HG02840 (cell line): ENCODE measurements around the gene HSPA1A.
"Not testable (repeated sequence)": the region's sequence is repeated elsewhere in the genome, so short reads cannot be mapped to it uniquely, and the experiment has no call there.

Experiments used
- ATAC-seq: cut with Tn5 transposase; IDR thresholded peaks from one replicate; pipeline ENCODE4 v1.9.1; 2021; ENCODE audit warnings: mild to moderate bottlenecking, moderate library complexity, moderate number of reproducible peaks; ENCODE audit not compliant: unreplicated experiment, low FRiP score

The HSPA1A gene

DNA sequence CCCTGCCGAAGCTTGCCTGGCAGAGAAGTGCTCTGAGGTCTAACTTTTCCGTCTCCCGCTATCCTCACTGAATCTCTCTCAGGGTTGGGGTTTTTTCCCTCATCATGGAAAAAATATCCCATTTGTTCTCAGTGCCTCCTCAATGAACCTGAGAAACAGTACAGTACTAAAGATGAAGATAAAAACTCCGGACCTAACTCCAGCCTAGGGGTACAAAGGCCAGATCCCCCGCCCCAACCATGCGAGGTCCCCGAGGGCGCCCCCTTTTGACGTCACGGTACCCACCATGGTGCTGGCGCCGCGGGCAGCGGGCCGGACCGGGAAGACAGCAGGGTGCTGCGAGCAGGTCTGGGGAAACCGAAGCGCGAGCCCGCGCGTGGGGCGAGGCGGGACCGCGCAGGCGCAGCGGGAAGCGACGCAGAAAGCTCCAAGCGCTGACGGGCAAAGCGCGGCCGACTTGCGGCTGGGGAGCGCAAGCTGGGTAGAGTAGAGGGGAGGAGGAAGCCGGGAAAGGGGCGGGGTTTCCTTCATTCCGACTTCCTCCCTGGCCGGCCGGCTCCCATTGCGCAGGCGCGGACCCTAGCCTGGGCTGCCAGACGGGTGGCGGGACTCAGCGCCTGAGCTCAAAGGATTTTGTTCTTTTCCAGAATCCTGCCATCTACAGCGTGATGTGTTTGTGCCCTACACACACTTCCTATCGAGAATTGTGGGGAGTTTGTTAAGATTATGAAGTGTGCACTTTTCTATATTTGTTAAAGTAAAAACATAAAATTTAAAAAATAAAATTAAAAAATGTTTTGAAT is 8.7 kb upstream of the HSPA1A start, which contains the start of gene LSM2:
TSS of gene LSM2 (minus strand) at position 497 of the 803 bp plus-strand sequence. CDS start at position 288, 209 bp downstream.
- peak; percentile 87 for ATAC-seq

DNA sequence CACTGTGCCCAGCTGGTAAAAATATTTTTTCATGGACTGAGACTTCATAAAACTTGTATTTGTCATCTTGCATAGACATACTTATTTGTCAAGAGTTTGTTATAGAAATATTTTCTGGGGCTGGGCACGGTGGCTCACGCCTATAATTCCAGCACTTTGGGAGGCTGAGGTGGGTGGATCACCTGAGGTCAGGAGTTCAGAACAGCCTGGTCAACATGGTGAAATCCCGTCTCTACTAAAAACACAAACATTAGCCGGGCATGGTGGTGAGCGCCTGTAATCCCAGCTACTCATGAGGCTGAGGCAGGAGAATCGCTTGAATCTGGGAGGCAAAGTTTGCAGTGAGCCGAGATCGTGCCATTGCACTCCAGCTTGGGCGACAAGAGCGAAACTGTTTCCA is 6.7 kb upstream of the HSPA1A start:
- not testable (repeated sequence) for ATAC-seq

DNA sequence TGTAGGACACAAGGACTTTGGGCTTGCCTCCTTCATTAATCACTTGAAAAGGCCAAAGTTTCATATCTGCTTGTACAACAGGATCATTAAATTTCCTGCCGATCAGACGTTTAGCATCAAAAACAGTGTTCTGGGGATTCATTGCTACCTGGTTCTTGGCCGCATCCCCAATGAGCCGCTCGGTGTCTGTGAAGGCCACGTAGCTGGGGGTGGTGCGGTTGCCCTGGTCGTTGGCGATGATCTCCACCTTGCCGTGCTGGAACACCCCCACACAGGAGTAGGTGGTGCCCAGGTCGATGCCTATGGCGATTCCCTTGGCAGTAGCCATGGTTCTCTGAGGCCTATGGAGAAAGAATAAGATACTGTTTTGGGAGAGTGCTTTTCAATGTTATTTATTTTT is 3.7 kb upstream of the HSPA1A start:
- ATAC-seq: no peak

DNA sequence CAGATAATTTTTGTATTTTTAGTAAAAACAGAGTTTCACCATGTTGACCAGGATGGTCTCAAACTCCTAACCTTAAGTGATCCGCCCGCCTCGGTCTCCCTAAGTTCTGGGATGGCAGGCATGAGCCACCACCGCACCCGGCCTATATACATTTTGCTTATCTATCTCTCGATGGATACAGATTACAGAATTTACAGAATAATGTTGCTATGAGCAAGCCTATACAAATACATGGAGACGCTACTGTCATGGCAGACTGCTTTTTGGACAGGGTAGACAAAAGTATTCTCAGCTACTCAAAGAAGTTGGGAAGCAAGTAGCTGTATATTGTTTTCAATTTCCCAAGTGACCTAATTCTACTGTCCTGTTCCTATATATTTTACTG is 1.9 kb upstream of the HSPA1A start:
- no peak for ATAC-seq

DNA sequence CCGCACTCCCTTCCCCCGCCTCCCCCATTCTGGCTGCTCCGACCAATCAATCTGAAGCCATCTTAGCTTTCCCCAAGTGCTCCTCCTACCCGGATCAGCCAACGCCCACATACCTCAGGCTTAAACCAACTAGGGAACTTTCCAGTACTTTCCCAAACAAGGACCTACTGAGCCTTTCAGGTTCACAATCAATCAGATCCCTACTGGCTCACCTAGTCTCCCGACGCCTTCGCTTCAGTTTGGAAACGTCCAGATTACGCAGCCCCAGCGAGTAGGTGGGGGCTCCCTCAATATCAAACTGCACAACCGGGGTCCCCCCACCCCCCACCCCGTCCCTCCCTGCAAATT is 692 bp upstream of the HSPA1A start:
- peak; percentile 23 for ATAC-seq

DNA sequence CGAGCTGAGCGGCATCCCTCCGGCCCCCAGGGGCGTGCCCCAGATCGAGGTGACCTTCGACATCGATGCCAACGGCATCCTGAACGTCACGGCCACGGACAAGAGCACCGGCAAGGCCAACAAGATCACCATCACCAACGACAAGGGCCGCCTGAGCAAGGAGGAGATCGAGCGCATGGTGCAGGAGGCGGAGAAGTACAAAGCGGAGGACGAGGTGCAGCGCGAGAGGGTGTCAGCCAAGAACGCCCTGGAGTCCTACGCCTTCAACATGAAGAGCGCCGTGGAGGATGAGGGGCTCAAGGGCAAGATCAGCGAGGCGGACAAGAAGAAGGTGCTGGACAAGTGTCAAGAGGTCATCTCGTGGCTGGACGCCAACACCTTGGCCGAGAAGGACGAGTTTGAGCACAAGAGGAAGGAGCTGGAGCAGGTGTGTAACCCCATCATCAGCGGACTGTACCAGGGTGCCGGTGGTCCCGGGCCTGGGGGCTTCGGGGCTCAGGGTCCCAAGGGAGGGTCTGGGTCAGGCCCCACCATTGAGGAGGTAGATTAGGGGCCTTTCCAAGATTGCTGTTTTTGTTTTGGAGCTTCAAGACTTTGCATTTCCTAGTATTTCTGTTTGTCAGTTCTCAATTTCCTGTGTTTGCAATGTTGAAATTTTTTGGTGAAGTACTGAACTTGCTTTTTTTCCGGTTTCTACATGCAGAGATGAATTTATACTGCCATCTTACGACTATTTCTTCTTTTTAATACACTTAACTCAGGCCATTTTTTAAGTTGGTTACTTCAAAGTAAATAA is 2.0 kb downstream of the HSPA1A start:
- not testable (repeated sequence) for ATAC-seq

DNA sequence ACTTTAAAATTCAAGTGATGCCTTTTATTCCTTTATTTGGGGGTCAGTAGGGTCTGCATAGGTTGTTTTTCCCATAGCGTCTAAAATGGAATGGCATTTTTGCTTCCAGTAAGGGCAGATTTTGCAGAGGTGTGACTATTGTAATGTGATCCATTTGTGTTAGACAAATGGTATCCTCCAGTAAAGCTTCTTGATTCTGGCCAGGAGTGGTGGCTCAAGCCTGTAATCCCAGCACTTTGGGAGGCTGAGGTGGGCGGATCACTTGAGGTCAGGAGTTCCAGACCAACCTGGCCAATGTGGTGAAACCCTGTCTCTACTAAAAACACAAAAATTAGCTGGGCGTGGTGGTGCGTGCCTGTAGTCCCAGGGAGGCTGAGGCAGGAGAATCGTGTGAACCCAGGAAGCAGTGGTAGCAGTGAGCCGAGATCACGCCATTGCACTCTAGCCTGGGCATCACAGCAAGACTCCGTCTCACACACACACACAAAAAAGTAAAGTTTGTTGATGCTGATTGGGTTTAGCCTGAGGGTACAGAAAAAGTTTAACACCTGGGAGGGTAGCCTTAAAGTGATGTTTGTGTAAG is 2.7 kb downstream of the HSPA1A start:
- ATAC-seq: not testable (repeated sequence)

DNA sequence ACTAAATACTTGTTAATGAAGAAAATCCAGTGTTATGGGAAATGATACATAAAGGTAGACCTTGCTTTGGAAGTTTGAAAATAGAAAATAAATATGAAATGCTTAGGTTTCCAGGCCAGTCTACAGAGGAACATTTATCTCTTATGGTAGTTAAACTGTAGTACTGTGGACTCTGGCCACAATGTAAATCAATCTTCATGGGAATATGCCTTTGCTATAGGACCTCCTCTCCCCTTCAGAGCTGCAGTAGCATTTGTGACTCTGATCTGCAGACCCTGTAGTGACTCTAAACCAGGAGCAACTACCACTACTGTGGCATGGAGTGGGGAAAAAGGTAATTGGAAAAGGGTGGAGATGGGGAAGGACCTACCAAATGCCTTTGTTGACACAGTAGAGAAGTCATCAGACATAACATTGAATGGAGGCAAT is 4.5 kb downstream of the HSPA1A start:
- no peak for ATAC-seq

DNA sequence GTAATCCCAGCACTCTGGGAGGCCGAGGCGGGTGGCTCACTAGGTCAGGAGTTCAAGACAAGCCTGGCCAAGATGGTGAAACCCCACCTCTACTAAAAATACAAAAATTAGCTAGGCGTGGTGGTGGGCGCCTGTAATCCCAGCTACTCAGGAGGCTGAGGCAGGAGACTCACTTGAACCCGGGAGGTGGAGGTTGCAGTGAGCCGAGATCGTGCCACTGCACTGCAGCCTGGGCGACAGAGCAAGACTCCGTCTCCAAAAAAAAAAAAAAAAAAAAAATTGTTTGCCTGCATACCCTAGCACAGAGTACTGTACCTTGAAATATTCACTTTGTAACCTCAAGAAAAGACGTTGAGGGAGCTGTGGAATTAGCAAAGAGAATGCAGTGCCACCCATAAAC is 5.1 kb downstream of the HSPA1A start:
- not testable (repeated sequence) for ATAC-seq

DNA sequence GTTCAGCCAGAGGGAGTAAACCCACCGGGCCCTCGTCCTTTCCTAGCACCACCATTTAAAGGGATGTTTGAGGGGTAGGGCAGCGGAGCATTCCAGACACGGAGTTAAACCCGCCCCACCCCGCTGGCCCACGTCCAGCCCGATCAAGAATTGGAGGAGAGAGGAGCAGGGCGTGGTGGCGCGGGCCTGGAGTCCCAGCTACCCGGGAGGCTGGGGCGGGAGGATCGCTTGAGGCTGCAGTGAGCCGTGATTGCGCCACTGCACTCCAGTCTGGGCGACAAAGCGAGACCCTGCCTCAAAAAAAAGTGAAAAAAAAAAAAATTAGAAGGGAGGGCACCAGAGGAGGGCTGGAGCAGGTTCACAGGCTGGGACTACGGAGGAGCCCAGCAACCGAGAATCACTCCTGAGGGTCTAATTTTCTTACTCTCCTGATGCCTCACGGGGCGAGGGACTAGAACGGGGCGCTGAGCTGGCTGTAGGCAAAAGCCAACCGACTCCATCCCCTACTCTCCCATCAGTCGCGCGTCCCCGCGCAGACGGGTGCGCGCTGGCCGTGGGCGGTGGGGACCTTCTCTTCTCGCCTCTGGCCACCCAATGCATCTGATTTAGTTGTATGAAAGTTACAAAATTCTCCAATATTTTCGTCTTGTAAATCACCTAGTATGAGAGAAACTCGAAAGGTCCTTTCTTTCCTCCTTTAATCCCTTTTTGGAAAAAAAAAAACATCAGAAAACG is 6.1 kb downstream of the HSPA1A start:
- peak; percentile 45 for ATAC-seq

DNA sequence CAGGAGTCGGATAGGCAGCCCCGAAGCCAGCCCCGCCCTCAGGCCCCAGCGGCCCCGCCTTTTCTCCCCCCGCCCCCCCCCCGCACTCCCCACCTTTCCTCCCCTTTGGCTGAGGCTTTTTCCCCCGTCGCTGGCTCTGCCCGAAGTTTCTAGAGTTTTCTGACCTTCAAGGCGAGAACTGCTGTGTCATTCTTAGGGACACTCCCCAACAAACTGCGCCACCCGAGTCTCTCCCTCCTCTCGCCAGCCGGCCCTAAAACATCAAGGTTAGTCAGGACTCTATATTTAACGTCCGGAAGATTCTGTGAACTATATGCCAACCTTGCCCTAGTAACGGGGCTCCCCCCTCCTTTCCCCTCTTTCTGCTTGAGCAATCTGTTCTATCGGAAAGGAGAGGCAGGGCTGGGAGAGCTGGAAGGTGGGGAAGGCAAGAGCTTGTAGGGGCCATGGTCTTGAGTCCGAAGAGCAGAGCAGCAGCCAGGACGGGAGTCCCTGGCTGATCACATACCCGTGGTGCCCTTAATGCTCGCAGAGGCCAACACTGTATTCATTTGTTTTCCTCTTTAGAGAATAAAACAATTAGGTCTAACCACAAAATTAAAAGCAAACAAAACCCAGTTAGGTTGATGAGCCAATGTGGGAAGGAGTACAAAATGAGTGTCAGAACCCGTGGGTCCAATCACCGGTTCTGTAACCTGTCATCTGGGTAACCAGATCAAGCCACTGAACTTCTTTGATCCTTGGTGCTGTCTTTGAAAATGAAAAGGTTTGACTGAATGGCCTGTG is 6.9 kb downstream of the HSPA1A start:
- ATAC-seq: peak; percentile 33

DNA sequence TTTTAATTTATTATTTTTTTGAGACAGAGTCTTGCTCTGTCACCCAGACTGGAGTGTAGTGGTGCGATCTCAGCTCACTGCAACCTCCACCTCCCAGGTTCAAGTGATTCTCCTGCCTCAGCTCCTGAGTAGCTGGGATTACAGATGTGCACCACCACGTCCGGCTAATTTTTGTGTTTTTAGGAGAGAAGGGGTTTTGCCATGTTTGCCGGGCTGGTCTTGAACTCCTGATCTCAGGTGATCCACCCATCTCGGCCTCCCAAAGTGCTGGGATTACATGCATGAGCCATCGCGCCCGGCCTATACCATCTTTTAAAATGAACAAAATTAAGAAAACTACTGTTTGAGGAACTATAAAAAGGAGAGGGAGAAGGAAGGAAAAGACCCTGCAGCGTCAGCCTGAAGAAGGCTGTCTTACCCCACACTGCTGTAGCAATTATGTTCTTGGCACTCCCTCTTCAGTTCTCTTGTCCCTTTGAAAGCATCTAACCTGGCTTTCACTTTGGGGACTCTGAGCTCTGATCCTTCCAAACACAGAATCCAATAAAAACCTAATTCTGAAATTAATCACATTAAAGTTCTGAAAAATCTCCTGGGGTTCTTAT is 8.4 kb downstream of the HSPA1A start:
- ATAC-seq: not testable (repeated sequence)

DNA sequence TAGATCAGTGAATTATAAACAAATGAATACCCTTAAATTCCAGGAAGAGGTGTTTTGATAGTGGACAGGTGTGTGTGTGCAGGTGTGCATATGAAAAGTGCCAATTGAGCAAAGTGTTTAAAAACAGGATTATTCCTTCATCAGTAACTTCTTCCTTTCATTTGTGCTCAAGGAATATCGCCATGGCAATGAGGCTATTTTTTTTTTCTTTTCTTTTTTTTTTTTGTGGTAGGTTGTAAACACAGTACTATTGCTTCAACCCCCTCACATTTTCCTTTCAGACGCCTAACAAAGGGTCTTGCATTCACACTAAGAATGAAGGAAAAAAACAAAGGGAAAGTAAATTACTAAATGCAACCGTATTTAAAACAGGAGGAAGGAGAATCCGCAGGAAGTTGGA is 10.2 kb downstream of the HSPA1A start:
- ATAC-seq: no peak

DNA sequence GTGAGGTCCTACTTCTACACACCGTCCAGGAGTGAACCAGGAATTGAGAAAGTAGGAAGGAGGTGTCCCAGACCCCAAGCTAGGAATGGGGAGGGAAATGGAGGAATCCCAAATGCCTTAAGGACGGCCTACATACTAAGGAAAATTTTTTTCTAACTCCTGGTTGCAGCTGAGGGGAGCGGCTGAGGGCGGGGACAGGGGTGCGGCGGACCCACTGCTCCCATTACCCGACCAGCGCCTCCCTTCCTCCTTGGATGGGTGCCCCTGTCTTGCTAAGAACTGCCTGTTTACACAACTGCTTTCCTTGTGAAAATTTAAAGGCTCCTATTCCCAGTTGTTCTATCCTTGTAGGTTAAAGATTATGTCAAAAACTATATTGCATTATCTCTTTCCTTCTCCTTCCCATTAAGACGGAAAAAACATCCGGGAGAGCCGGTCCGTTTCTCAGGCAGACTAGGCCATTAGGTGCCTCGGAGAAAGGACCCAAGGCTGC is 11.5 kb downstream of the HSPA1A start:
- ATAC-seq: no peak

DNA sequence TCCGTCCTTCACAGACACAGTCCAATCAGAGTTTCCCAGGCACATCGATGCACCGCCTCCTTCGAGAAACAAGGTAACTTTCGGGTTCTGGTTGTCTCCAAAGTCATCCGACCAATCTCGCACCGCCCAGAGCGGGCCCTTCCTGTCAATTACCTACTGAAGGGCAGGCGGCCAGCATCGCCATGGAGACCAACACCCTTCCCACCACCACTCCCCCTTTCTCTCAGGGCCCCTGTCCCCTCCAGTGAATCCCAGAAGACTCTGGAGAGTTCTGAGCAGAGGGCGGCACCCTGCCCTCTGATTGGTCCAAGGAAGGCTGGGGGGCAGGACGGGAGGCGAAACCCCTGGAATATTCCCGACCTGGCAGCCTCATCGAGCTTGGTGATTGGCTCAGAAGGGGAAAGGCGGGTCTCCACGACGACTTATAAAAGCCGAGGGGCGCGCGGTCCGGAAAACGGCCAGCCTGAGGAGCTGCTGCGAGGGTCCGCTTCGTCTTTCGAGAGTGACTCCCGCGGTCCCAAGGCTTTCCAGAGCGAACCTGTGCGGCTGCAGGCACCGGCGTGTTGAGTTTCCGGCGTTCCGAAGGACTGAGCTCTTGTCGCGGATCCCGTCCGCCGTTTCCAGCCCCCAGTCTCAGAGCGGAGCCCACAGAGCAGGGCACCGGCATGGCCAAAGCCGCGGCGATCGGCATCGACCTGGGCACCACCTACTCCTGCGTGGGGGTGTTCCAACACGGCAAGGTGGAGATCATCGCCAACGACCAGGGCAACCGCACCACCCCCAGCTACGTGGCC is 12.1 kb downstream of the HSPA1A start, which contains the start of gene HSPA1B:
TSS of gene HSPA1B (plus strand) at position 453 of the 794 bp plus-strand sequence. CDS start at position 666, 213 bp downstream.
- peak; percentile 70 for ATAC-seq

DNA sequence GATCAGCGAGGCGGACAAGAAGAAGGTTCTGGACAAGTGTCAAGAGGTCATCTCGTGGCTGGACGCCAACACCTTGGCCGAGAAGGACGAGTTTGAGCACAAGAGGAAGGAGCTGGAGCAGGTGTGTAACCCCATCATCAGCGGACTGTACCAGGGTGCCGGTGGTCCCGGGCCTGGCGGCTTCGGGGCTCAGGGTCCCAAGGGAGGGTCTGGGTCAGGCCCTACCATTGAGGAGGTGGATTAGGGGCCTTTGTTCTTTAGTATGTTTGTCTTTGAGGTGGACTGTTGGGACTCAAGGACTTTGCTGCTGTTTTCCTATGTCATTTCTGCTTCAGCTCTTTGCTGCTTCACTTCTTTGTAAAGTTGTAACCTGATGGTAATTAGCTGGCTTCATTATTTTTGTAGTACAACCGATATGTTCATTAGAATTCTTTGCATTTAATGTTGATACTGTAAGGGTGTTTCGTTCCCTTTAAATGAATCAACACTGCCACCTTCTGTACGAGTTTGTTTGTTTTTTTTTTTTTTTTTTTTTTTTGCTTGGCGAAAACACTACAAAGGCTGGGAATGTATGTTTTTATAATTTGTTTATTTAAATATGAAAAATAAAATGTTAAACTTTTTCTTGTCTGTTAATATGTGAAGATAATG is 14.4 kb downstream of the HSPA1A start:
- ATAC-seq: no peak

DNA sequence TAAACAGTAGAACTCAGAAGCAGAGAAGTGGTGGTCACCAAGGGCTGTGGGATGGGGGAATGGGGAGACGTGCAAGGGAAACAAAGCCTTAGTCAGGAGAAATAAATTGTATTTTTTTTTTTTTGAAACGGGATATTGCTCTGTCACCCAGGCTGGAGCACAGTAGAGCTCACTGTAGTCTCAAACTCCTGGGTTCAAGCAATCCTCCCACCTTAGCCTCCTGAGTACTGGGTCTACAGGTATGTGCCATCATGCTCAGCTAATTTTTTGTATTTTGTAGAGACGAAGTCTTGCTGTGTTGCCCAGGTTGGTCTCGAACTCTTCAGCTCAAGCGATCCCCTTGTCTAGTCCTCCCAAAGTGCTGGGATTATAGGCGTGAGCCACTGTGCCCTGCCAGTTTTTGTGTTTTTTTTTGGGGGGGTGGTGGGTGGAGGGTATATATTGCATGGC is 15.6 kb downstream of the HSPA1A start:
- ATAC-seq: no peak
